ENCODE data around the gene MAGI1.

GRCh38 chr3:65485826-65486469 is 552.8 kb downstream of the MAGI1 start:
- TF ChIP-seq CTCF (IDR thresholded peaks at IDR 0.05; ENCODE audit: insufficient read depth, low read length, poor library complexity, severe bottlenecking) (no peak), EZH2phosphoT487 (conservative IDR thresholded peaks at IDR 0.05; ENCODE audit: low read length) (no peak)
